RWPE2 (cell line): ENCODE results near the gene CALML5.

Experiments
- ATAC-seq: fragments of 200-7000 bp; cut with Tn5 transposase; 3 replicates; pipeline ENCODE4 v1.9.1; 2021; ENCODE audit warnings: low read depth
- DNase-seq: peaks from one replicate; pipeline ENCODE4 v3.0.0-alpha.2; 2020; ENCODE audit warnings: low spot score
- H3K27ac ChIP-seq: fragments of 450-650 bp; 2 replicates; pipeline ENCODE4 v1.5.1; 2017; ENCODE audit warnings: mild to moderate bottlenecking; ENCODE audit not compliant: poor library complexity, severe bottlenecking
- H3K27me3 ChIP-seq: fragments of 250-450 bp; sonication (Bioruptor Pico); 2 replicates; pipeline ENCODE4 v1.5.1; 2021; ENCODE audit warnings: mild to moderate bottlenecking, moderate library complexity; ENCODE audit not compliant: insufficient read depth, poor library complexity, severe bottlenecking
- H3K36me3 ChIP-seq: fragments of 250-450 bp; sonication (Bioruptor Pico); 2 replicates; pipeline ENCODE4 v1.5.1; 2020; ENCODE audit warnings: low read depth, mild to moderate bottlenecking, moderate library complexity
- H3K4me1 ChIP-seq: fragments of 250-450 bp; sonication (Bioruptor Pico); 2 replicates; pipeline ENCODE4 v1.5.1; 2021; ENCODE audit warnings: mild to moderate bottlenecking, moderate library complexity; ENCODE audit not compliant: insufficient read depth, poor library complexity, severe bottlenecking
- H3K4me3 ChIP-seq: fragments of 250-450 bp; sonication (Bioruptor Pico); 2 replicates; pipeline ENCODE4 v1.5.1; 2021; ENCODE audit warnings: mild to moderate bottlenecking, moderate library complexity; ENCODE audit not compliant: severe bottlenecking
- H3K9me3 ChIP-seq: fragments of 250-450 bp; sonication (Bioruptor Pico); 2 replicates; pipeline ENCODE4 v1.5.1; 2021; ENCODE audit warnings: mild to moderate bottlenecking, moderate library complexity; ENCODE audit not compliant: severe bottlenecking
- TF ChIP-seq, protein P1 (sequence below): fragments of 450-650 bp; IDR thresholded peaks from one replicate; pipeline ENCODE4 v1.5.1; 2017; ENCODE audit warnings: mild to moderate bottlenecking, moderate library complexity; ENCODE audit not compliant: poor library complexity, severe bottlenecking

CALML5 gene

DNA sequence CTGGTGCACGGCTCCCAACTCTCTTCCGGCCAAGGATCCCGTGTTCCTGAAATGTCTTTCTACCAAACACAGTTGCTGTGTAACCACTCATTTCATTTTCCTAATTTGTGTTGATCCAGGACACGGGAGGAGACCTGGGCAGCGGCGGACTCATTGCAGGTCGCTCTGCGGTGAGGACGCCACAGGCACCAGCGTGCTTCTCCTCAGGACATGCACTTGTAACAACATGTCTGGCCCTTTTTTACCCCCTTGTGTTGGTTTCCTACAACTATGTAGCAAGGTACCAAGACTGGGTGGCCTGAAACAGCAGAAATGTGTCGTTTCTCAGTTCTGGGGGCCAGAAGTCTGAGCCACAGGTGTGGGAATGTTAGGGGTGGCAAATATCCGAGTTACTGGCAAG, 18.2 kb downstream of the CALML5 start:
- TF ChIP-seq, protein P1, sequence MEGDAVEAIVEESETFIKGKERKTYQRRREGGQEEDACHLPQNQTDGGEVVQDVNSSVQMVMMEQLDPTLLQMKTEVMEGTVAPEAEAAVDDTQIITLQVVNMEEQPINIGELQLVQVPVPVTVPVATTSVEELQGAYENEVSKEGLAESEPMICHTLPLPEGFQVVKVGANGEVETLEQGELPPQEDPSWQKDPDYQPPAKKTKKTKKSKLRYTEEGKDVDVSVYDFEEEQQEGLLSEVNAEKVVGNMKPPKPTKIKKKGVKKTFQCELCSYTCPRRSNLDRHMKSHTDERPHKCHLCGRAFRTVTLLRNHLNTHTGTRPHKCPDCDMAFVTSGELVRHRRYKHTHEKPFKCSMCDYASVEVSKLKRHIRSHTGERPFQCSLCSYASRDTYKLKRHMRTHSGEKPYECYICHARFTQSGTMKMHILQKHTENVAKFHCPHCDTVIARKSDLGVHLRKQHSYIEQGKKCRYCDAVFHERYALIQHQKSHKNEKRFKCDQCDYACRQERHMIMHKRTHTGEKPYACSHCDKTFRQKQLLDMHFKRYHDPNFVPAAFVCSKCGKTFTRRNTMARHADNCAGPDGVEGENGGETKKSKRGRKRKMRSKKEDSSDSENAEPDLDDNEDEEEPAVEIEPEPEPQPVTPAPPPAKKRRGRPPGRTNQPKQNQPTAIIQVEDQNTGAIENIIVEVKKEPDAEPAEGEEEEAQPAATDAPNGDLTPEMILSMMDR = no peak
- no peak overlapping the region for H3K4me3 ChIP-seq
- H3K27ac ChIP-seq = no peak overlapping the region
- H3K27me3 ChIP-seq = no peaks in the 10 kb centered on the region
- peaks cover 4% of the 10 kb centered on the region for H3K4me1 ChIP-seq
- no peaks in the 10 kb centered on the region for H3K36me3 ChIP-seq
- H3K9me3 ChIP-seq = no peaks in the 10 kb centered on the region
- no peak for DNase-seq
- no peak for ATAC-seq

DNA sequence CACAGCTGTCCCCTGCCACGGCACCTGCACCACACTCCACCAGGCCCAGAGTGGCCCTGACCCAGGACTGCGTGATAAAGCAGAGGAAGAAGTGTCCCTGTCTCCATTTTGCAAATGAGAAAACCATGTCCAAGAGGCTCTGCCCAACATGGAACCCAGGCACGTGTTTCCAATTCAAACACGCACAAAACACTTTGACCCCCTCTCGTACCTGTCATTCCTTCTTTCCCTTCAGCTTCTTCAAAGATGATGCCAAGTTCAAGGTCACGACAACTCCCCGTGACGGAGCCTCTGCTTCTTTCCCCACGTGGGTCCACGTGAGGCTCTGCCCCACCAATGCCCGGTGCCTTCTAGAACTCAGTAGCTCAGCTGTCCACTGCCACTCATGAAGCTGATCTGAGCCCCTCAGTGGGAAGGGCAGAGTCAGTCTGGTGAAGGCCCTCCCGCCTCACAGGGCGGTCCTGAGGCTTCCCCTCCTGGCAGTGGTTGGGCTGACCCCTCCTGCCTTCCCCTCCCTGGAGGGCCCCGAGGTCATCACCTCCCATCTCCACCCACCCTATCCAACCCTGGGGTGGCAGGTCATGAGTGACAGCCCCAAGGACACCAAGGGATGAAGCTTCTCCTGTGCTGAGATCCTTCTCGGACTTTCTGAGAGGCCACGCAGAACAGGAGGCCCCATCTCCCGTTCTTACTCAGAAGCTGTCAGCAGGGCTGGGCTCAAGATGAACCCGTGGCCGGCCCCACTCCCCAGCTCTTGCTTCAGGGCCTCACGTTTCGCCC, 19.0 kb downstream of the CALML5 start:
- TF ChIP-seq, protein P1 = no peak
- Histone ChIP-seq H3K4me3 (no peak overlapping the region), H3K27ac (no peak overlapping the region), H3K4me1 (peaks cover 4% of the 10 kb centered on the region), H3K9me3 (no peaks in the 10 kb centered on the region), H3K27me3 (no peaks in the 10 kb centered on the region), H3K36me3 (no peaks in the 10 kb centered on the region)
- DNase-seq (no peak), ATAC-seq (no peak)

DNA sequence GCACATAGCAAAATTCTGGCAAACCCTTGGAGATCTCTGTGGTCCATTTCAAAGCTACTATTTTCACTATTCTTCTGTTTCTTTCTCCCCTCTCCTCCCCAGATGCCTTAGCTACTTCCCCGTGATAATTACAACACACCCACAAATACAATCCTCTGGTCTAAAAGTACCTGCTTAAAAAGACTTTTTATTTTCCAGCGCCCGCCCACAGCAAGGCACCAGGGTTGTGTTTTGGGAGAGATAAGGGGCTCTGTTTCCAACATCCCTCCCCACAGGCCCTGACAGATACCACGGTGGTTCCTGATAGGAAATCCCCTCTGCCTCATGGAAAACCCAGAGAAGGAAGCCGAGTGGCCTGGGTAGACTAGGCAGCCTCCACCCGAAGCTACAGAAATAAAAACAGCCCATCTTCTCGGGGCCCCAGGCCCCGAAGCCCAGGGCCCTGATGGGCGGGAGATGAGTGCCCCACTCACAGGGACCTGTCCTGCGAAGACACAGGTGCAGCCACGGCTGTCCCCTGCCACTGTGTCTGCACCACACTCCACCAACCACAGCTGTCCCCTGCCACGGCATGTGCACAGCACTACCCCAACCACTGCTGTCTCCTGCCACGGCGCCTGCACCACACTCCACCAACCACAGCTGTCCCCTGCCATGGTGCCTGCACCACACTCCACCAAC, 19.7 kb downstream of the CALML5 start:
- Histone ChIP-seq H3K9me3 (no peaks in the 10 kb centered on the region), H3K27ac (no peak overlapping the region), H3K27me3 (no peaks in the 10 kb centered on the region), H3K4me1 (peaks cover 3% of the 10 kb centered on the region), H3K36me3 (no peaks in the 10 kb centered on the region), H3K4me3 (no peak overlapping the region)
- ATAC-seq (no peak), DNase-seq (no peak)
- TF ChIP-seq, protein P1 = no peak

DNA sequence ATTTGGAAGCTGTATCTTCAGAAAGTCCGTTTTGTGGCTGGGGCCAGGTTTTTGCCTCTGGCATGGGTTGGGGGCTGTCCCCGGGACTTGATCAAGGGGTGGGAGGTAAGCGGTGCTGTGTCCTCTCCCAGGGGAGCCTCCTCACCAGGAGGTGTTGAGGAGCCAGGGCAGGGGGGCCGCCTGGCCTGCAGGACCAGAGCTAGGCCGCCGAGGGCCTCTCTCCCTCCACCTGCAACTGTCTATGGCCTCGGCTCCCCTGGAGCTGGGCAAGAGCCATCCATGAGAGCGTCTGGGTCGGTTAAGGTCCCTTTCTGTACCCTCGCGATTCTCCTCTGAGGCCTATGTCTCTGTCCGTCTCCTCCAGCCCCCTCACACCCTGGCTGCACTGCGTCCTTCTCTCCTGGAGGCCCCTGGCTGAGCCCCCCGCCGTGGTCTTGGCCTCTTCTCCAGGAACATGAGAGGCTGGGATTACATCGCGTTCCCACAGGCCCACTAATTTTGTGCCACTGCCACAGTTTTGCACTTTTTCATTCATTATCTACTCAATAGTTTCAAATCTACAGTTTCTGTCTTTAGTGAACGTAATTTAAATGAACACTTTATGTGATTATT, 20.6 kb downstream of the CALML5 start:
- Histone ChIP-seq H3K27me3 (no peaks in the 10 kb centered on the region), H3K36me3 (no peaks in the 10 kb centered on the region), H3K27ac (no peak overlapping the region), H3K4me1 (no peaks in the 10 kb centered on the region), H3K9me3 (no peaks in the 10 kb centered on the region), H3K4me3 (no peak overlapping the region)
- DNase-seq (no peak), ATAC-seq (no peak)
- TF ChIP-seq, protein P1 = no peak
